Caco-2 (cell line): Measurements from ENCODE around the gene COQ10B. TPM values are rescaled to one million over a fixed set of nuclear protein-coding genes. Genes with fewer than 3 reads are reported as not detected.
A peak's percentile ranks its signal among the peaks of the same experiment; 100 is the strongest.

ENCODE experiments used
- BruUV-seq: library from RNA; stranded (reverse); fragments of 400-500 nt; replicated peaks from 2 replicates; lab custom pipeline; 2021; lab: Mats Ljungman, UMichigan
- CTCF ChIA-PET: fragments of 300-600 bp; sonication (Branson Sonifier 250); formaldehyde crosslinking; loops from one replicate; lab custom pipeline; 2022; ENCODE audit warnings: antibody characterized with exemption; lab: Charles Lee
- POLR2A ChIA-PET: fragments of 300-600 bp; sonication (Branson Sonifier 250); formaldehyde crosslinking; loops from one replicate; lab custom pipeline; 2022; ENCODE audit warnings: antibody characterized with exemption; lab: Charles Lee
- DNase-seq, 2 experiments: peaks; one replicate each; pipeline versions ENCODE4 v3.0.0 to v3.0.0-alpha.2; 2020 to 2022
- H3K27me3 ChIP-seq: replicated peaks from 2 replicates; pipeline ENCODE4 v1.6.0; 2011; ENCODE audit warnings: low read length; ENCODE audit not compliant: control insufficient read depth, insufficient read depth
- H3K36me3 ChIP-seq: 2 replicates; pipeline ENCODE4 v1.5.1; 2011; ENCODE audit warnings: low read length; ENCODE audit not compliant: control insufficient read depth, insufficient read depth
- H3K4me1 ChIP-seq: fragments of 250-450 bp; sonication (Bioruptor Pico); 2 replicates; pipeline ENCODE4 v1.5.1; 2020; ENCODE audit warnings: mild to moderate bottlenecking
- H3K4me3 ChIP-seq: 2 replicates; pipeline ENCODE4 v1.5.1; 2011; ENCODE audit warnings: low read depth, mild to moderate bottlenecking, control low read depth, low read length
- H3K9me3 ChIP-seq: fragments of 250-450 bp; sonication (Bioruptor Pico); 2 replicates; pipeline ENCODE4 v1.5.1; 2020; ENCODE audit warnings: mild to moderate bottlenecking, moderate library complexity
- H3K27ac Mint-ChIP-seq: one replicate; pipeline ENCODE4 v1.8.0; 2022; ENCODE audit warnings: mixed read lengths; ENCODE audit not compliant: unreplicated experiment
- H3K27me3 Mint-ChIP-seq: one replicate; pipeline ENCODE4 v1.8.0; 2022; ENCODE audit warnings: mixed read lengths; ENCODE audit not compliant: insufficient read depth, unreplicated experiment
- H3K36me3 Mint-ChIP-seq: one replicate; pipeline ENCODE4 v1.8.0; 2022; ENCODE audit warnings: mild to moderate bottlenecking, mixed read lengths; ENCODE audit not compliant: insufficient read depth, unreplicated experiment
- H3K4me1 Mint-ChIP-seq: one replicate; pipeline ENCODE4 v1.8.0; 2022; ENCODE audit warnings: low read depth, mixed read lengths; ENCODE audit not compliant: unreplicated experiment
- H3K4me3 Mint-ChIP-seq: one replicate; pipeline ENCODE4 v1.8.0; 2022; ENCODE audit warnings: mild to moderate bottlenecking, moderate library complexity, mixed read lengths; ENCODE audit not compliant: unreplicated experiment
- H3K9me3 Mint-ChIP-seq: one replicate; pipeline ENCODE4 v1.8.0; 2022; ENCODE audit warnings: mixed read lengths; ENCODE audit not compliant: unreplicated experiment
- intact Hi-C: fragments of 100-400 bp; cut with micrococcal nuclease; formaldehyde crosslinking; loops from one replicate; pipeline ENCODE4 v1.10.0; 2022; ENCODE audit not compliant: unreplicated experiment
- total RNA-seq: library from RNA; stranded (reverse); gene quantifications from 2 replicates; pipeline ENCODE4 v1.2.3, GENCODE V29; 2022
- TF ChIP-seq, protein P1 (sequence below), 2 experiments: fragments of 200-600 bp in 1 of 2; IDR thresholded peaks; 1 replicate in 1 of 2; 2 replicates in 1 of 2; pipeline versions ENCODE4 v1.5.1 to v1.8.0; 2011 to 2022; ENCODE audit warnings: antibody characterized with exemption in 1 of 2, control low read depth in 1 of 2, inconsistent platforms in 1 of 2, low read depth in 1 of 2, low read length in 1 of 2, mild to moderate bottlenecking in 1 of 2, moderate library complexity in 1 of 2; ENCODE audit not compliant: insufficient read depth in 1 of 2, severe bottlenecking in 1 of 2, unreplicated experiment in 1 of 2

Gene COQ10B
- total RNA-seq, 1 experiment from 2014 or later = 22.5 TPM

DNA sequence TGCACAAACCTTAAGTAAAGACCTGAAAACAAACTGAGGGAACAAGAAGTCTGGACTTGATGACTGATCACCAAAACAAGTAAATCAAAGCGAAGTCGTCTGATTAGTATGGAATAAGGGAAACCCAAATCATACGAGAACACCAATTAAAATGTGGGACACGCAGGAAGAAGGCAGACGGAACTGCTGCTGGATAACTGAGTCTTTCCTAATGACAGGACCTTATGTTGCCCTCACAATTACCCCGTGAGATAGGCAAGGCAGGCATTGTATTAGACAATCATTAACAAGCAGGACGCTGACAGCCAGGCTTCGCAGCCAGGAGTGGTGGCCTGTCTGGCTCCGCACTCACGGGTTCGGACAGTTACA is 614 bp upstream of the COQ10B start:
- Mint-ChIP-seq H3K36me3 (peaks cover 29% of the 10 kb centered on the region), H3K4me3 (peak overlapping the region; percentile 92), H3K4me1 (peaks cover 12% of the 10 kb centered on the region), H3K9me3 (no peaks in the 10 kb centered on the region), H3K27ac (peak overlapping the region; percentile 98), H3K27me3 (no peaks in the 10 kb centered on the region)
- Histone ChIP-seq H3K27me3 (no peaks in the 10 kb centered on the region), H3K4me3 (peak overlapping the region; percentile 47), H3K4me1 (peaks cover 16% of the 10 kb centered on the region), H3K9me3 (no peaks in the 10 kb centered on the region; the same call in 1 of the 2 replicates), H3K36me3 (no peaks in the 10 kb centered on the region)
- DNase-seq = no peak
- ChIA-PET CTCF (interaction anchor here (0.7 to 1.1 kb wide), 4 partner anchors 46 to 147 kb away, joined by 3 to 6 read pairs (median 4); partner anchors contain the start of genes HSPD1, HSPE1 and MOB4), POLR2A (interaction anchor here (0.5 to 4.0 kb wide), 13 partner anchors 8 to 549 kb away, joined by 3 to 64 read pairs (median 3); partner anchors contain the start of genes HSPD1, HSPE1, MARS2 and MOB4)
- TF ChIP-seq, protein P1, sequence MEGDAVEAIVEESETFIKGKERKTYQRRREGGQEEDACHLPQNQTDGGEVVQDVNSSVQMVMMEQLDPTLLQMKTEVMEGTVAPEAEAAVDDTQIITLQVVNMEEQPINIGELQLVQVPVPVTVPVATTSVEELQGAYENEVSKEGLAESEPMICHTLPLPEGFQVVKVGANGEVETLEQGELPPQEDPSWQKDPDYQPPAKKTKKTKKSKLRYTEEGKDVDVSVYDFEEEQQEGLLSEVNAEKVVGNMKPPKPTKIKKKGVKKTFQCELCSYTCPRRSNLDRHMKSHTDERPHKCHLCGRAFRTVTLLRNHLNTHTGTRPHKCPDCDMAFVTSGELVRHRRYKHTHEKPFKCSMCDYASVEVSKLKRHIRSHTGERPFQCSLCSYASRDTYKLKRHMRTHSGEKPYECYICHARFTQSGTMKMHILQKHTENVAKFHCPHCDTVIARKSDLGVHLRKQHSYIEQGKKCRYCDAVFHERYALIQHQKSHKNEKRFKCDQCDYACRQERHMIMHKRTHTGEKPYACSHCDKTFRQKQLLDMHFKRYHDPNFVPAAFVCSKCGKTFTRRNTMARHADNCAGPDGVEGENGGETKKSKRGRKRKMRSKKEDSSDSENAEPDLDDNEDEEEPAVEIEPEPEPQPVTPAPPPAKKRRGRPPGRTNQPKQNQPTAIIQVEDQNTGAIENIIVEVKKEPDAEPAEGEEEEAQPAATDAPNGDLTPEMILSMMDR (IDR thresholded peaks at IDR 0.05; ENCODE audit: insufficient read depth in 1 of 2, low read depth in 1 of 2, low read length in 1 of 2, severe bottlenecking in 1 of 2, unreplicated experiment in 1 of 2) = no peak
- TSS peak; percentile 83 for BruUV-seq
- intact Hi-C loops = loop anchor here (1.0 to 10.0 kb wide), 5 partner anchors 9 to 252 kb away; partner anchors contain the start of genes HSPE1, MARS2 and SF3B1

- POLR2A ChIA-PET = interaction anchor here (1.2 to 4.0 kb wide), 5 partner anchors 19 to 62 kb away, joined by 3 to 64 read pairs (median 10); partner anchors contain the start of genes HSPD1, HSPE1, MOB4 and SF3B1
- DNase-seq = peak; percentile 76 to 80
- H3K27me3 ChIP-seq = no peaks in the 10 kb centered on the region
- H3K4me1 ChIP-seq = peaks cover 16% of the 10 kb centered on the region
- H3K4me3 ChIP-seq = peak overlapping the region; percentile 71
- Mint-ChIP-seq H3K4me1 (peaks cover 20% of the 10 kb centered on the region), H3K36me3 (peaks cover 29% of the 10 kb centered on the region), H3K4me3 (peak overlapping the region; percentile 92), H3K27ac (peak overlapping the region; percentile 98), H3K27me3 (no peaks in the 10 kb centered on the region), H3K9me3 (no peaks in the 10 kb centered on the region)
- CTCF ChIA-PET = interaction anchor here (0.6 to 1.1 kb wide), 2 partner anchors 18 to 44 kb away, joined by 3 read pairs; no protein-coding TSS in a partner anchor
- TF ChIP-seq, protein P1 (IDR thresholded peaks at IDR 0.05; ENCODE audit: insufficient read depth in 1 of 2, low read depth in 1 of 2, low read length in 1 of 2, severe bottlenecking in 1 of 2, unreplicated experiment in 1 of 2) = no peak
- H3K36me3 ChIP-seq = no peaks in the 10 kb centered on the region
- BruUV-seq = no TSS peak
- intact Hi-C loops = loop anchor here (1.0 to 10.0 kb wide), 5 partner anchors 7 to 251 kb away; partner anchors contain the start of genes HSPE1, MARS2 and SF3B1
- H3K9me3 ChIP-seq = no peaks in the 10 kb centered on the region; the same call in 1 of the 2 replicates
Observed at GRCh38 chr2:197453914-197454398, 604 bp downstream of the COQ10B start.

GRCh38 chr2:197454923-197455322 is 1.6 kb downstream of the COQ10B start:
- Mint-ChIP-seq H3K4me3 (peak overlapping the region; percentile 92), H3K36me3 (peaks cover 31% of the 10 kb centered on the region), H3K9me3 (no peaks in the 10 kb centered on the region), H3K27me3 (no peaks in the 10 kb centered on the region), H3K4me1 (peaks cover 27% of the 10 kb centered on the region), H3K27ac (peak overlapping the region; percentile 98)
- POLR2A ChIA-PET = interaction anchor here (0.6 kb wide), 1 partner anchor 45 kb away, joined by 4 read pairs; the partner anchor contains the start of gene HSPD1
- DNase-seq = no peak
- H3K36me3 ChIP-seq = no peaks in the 10 kb centered on the region
- intact Hi-C loops = loop anchor here (10.0 kb wide), 1 partner anchor 250 kb away; the partner anchor contains the start of gene MARS2
- no peaks in the 10 kb centered on the region for H3K27me3 ChIP-seq
- H3K4me3 ChIP-seq = peak overlapping the region; percentile 71
- no peaks in the 10 kb centered on the region; the same call in 1 of the 2 replicates for H3K9me3 ChIP-seq
- H3K4me1 ChIP-seq = peaks cover 19% of the 10 kb centered on the region
- TF ChIP-seq, protein P1 (IDR thresholded peaks at IDR 0.05; ENCODE audit: insufficient read depth in 1 of 2, low read depth in 1 of 2, low read length in 1 of 2, severe bottlenecking in 1 of 2, unreplicated experiment in 1 of 2) = no peak
- BruUV-seq = no TSS peak
- CTCF ChIA-PET = no interaction called here
